ENCODE measurements around the gene GNAS-AS1.

GNAS-AS1 gene

GRCh38 chr20:58893355-58894120 lies 42.8 kb upstream of the GNAS-AS1 start:
- WGBS (ENCODE audit: extremely low coverage, insufficient coverage, insufficient read length): no CpG with 5 or more reads among the region's 5 CpGs
- Histone ChIP-seq H3K9ac (ENCODE audit: low read length) (no peak overlapping the region), H3K9me3 (ENCODE audit: insufficient read depth, low read depth, low read length) (no peaks in the 10 kb centered on the region), H3K4me2 (ENCODE audit: low read length) (peak overlapping the region; percentile 33), H3K4me3 (ENCODE audit: low read depth, low read length) (no peak overlapping the region), H2BK5ac (ENCODE audit: low read depth, low read length, poor library complexity) (no peak overlapping the region), H3K36me3 (ENCODE audit: control insufficient read depth in 1 of 2, insufficient read depth in 2 of 2, low read length in 2 of 2) (peaks cover 4 to 18% of the 10 kb centered on the region in 2 experiments), H3K79me2 (ENCODE audit: control insufficient read depth, insufficient read depth, low read length, poor library complexity) (peaks cover 29% of the 10 kb centered on the region), H2BK120ac (ENCODE audit: insufficient read depth, low read length, poor library complexity) (no peak overlapping the region), H3K79me1 (ENCODE audit: low read length) (peaks cover 25% of the 10 kb centered on the region), H4K12ac (ENCODE audit: low read depth, low read length) (no peak overlapping the region), H3K4me1 (ENCODE audit: control insufficient read depth in 1 of 2, insufficient read depth in 2 of 2, low read length in 2 of 2) (peaks cover 0 to 4% of the 10 kb centered on the region in 2 experiments), H4K8ac (ENCODE audit: low read depth, low read length) (no peak overlapping the region), H2BK12ac (ENCODE audit: low read length) (no peak overlapping the region), H3K23ac (ENCODE audit: low read length) (no peak overlapping the region), H3K4ac (ENCODE audit: low read depth, low read length) (peak overlapping the region; percentile 46), H3K14ac (ENCODE audit: low read length) (no peak overlapping the region), H2AFZ (ENCODE audit: insufficient read depth, low read length, poor library complexity) (no peak overlapping the region), H3K27ac (ENCODE audit: low read depth, low read length) (no peak overlapping the region), H3K27me3 (ENCODE audit: insufficient read depth, low read length) (no peaks in the 10 kb centered on the region), H2AK5ac (ENCODE audit: low read length) (no peak overlapping the region), H4K91ac (ENCODE audit: low read depth, low read length) (no peak overlapping the region), H3K18ac (ENCODE audit: low read length) (no peak overlapping the region)
- DNase-seq: peak; percentile 36 to 44

- Histone ChIP-seq H2AFZ (ENCODE audit: insufficient read depth, low read length, poor library complexity) (no peak overlapping the region), H3K14ac (ENCODE audit: low read length) (no peak overlapping the region), H2BK5ac (ENCODE audit: low read depth, low read length, poor library complexity) (no peak overlapping the region), H3K9ac (ENCODE audit: low read length) (no peak overlapping the region), H4K12ac (ENCODE audit: low read depth, low read length) (no peak overlapping the region), H3K4me3 (ENCODE audit: low read depth, low read length) (peak overlapping the region; percentile 94), H4K91ac (ENCODE audit: low read depth, low read length) (no peak overlapping the region), H3K4ac (ENCODE audit: low read depth, low read length) (peak overlapping the region; percentile 29), H3K79me2 (ENCODE audit: control insufficient read depth, insufficient read depth, low read length, poor library complexity) (peaks cover 30% of the 10 kb centered on the region), H3K4me2 (ENCODE audit: low read length) (peak overlapping the region; percentile 65), H4K8ac (ENCODE audit: low read depth, low read length) (no peak overlapping the region), H2BK120ac (ENCODE audit: insufficient read depth, low read length, poor library complexity) (no peak overlapping the region), H3K18ac (ENCODE audit: low read length) (no peak overlapping the region), H3K27ac (ENCODE audit: low read depth, low read length) (peak overlapping the region; percentile 100), H3K23ac (ENCODE audit: low read length) (no peak overlapping the region), H3K36me3 (ENCODE audit: control insufficient read depth in 1 of 2, insufficient read depth in 2 of 2, low read length in 2 of 2) (peaks cover 3 to 16% of the 10 kb centered on the region in 2 experiments), H3K79me1 (ENCODE audit: low read length) (peaks cover 27% of the 10 kb centered on the region), H2AK5ac (ENCODE audit: low read length) (no peak overlapping the region), H3K4me1 (ENCODE audit: control insufficient read depth in 1 of 2, insufficient read depth in 2 of 2, low read length in 2 of 2) (peaks cover 0 to 4% of the 10 kb centered on the region in 2 experiments), H3K27me3 (ENCODE audit: insufficient read depth, low read length) (no peaks in the 10 kb centered on the region), H2BK12ac (ENCODE audit: low read length) (no peak overlapping the region), H3K9me3 (ENCODE audit: insufficient read depth, low read depth, low read length) (no peaks in the 10 kb centered on the region)
- no CpG with 5 or more reads among the region's 1 CpG for WGBS (ENCODE audit: extremely low coverage, insufficient coverage, insufficient read length)
- DNase-seq: peak in 1 of 2 donors; percentile 43
Observed at GRCh38 chr20:58892932-58893224, 42.2 kb upstream of the GNAS-AS1 start.

GRCh38 chr20:58892141-58892931 lies 41.6 kb upstream of the GNAS-AS1 start:
- H3K4me1 ChIP-seq (ENCODE audit: control insufficient read depth in 1 of 2, insufficient read depth in 2 of 2, low read length in 2 of 2): peaks cover 3 to 4% of the 10 kb centered on the region in 2 experiments
- peak overlapping the region; percentile 91 for H3K14ac ChIP-seq (ENCODE audit: low read length)
- H2BK12ac ChIP-seq (ENCODE audit: low read length): peak overlapping the region; percentile 38
- peak overlapping the region; percentile 48 for H4K12ac ChIP-seq (ENCODE audit: low read depth, low read length)
- H2BK5ac ChIP-seq (ENCODE audit: low read depth, low read length, poor library complexity): peak overlapping the region; percentile 97
- peak overlapping the region; percentile 95 for H4K91ac ChIP-seq (ENCODE audit: low read depth, low read length)
- peak overlapping the region; percentile 74 for H2BK120ac ChIP-seq (ENCODE audit: insufficient read depth, low read length, poor library complexity)
- H3K9ac ChIP-seq (ENCODE audit: low read length): peak overlapping the region; percentile 96
- peak overlapping the region; percentile 83 for H4K8ac ChIP-seq (ENCODE audit: low read depth, low read length)
- H3K4me3 ChIP-seq (ENCODE audit: low read depth, low read length): peak overlapping the region; percentile 94
- H3K79me2 ChIP-seq (ENCODE audit: control insufficient read depth, insufficient read depth, low read length, poor library complexity): peaks cover 28% of the 10 kb centered on the region
- DNase-seq: peak; percentile 27 to 54
- no peak overlapping the region for H2AFZ ChIP-seq (ENCODE audit: insufficient read depth, low read length, poor library complexity)
- peaks cover 3 to 12% of the 10 kb centered on the region in 2 experiments for H3K36me3 ChIP-seq (ENCODE audit: control insufficient read depth in 1 of 2, insufficient read depth in 2 of 2, low read length in 2 of 2)
- H3K4ac ChIP-seq (ENCODE audit: low read depth, low read length): peak overlapping the region; percentile 99
- peak overlapping the region; percentile 95 for H3K18ac ChIP-seq (ENCODE audit: low read length)
- no peak overlapping the region for H3K23ac ChIP-seq (ENCODE audit: low read length)
- peak overlapping the region; percentile 65 for H3K4me2 ChIP-seq (ENCODE audit: low read length)
- peaks cover 27% of the 10 kb centered on the region for H3K79me1 ChIP-seq (ENCODE audit: low read length)
- no peaks in the 10 kb centered on the region for H3K9me3 ChIP-seq (ENCODE audit: insufficient read depth, low read depth, low read length)
- H2AK5ac ChIP-seq (ENCODE audit: low read length): peak overlapping the region; percentile 85
- no CpG with 5 or more reads among the region's 49 CpGs for WGBS (ENCODE audit: extremely low coverage, insufficient coverage, insufficient read length)
- peak overlapping the region; percentile 100 for H3K27ac ChIP-seq (ENCODE audit: low read depth, low read length)
- H3K27me3 ChIP-seq (ENCODE audit: insufficient read depth, low read length): no peaks in the 10 kb centered on the region

- H3K36me3 ChIP-seq (ENCODE audit: control insufficient read depth in 1 of 2, insufficient read depth in 2 of 2, low read length in 2 of 2): peaks cover 3 to 9% of the 10 kb centered on the region in 2 experiments
- peak overlapping the region; percentile 94 for H3K4me3 ChIP-seq (ENCODE audit: low read depth, low read length)
- peak overlapping the region; percentile 98 for H4K91ac ChIP-seq (ENCODE audit: low read depth, low read length)
- H4K12ac ChIP-seq (ENCODE audit: low read depth, low read length): peak overlapping the region; percentile 74
- peak overlapping the region; percentile 38 for H2BK12ac ChIP-seq (ENCODE audit: low read length)
- no CpG with 5 or more reads among the region's 55 CpGs for WGBS (ENCODE audit: extremely low coverage, insufficient coverage, insufficient read length)
- peak overlapping the region; percentile 99 for H3K14ac ChIP-seq (ENCODE audit: low read length)
- peaks cover 3 to 4% of the 10 kb centered on the region in 2 experiments for H3K4me1 ChIP-seq (ENCODE audit: control insufficient read depth in 1 of 2, insufficient read depth in 2 of 2, low read length in 2 of 2)
- no peaks in the 10 kb centered on the region for H3K27me3 ChIP-seq (ENCODE audit: insufficient read depth, low read length)
- no peak overlapping the region for H3K23ac ChIP-seq (ENCODE audit: low read length)
- H3K79me1 ChIP-seq (ENCODE audit: low read length): peaks cover 27% of the 10 kb centered on the region
- H3K27ac ChIP-seq (ENCODE audit: low read depth, low read length): peak overlapping the region; percentile 100
- H3K18ac ChIP-seq (ENCODE audit: low read length): peak overlapping the region; percentile 99
- H2AK5ac ChIP-seq (ENCODE audit: low read length): peak overlapping the region; percentile 94
- H3K4me2 ChIP-seq (ENCODE audit: low read length): peak overlapping the region; percentile 43
- peak overlapping the region; percentile 84 for H4K8ac ChIP-seq (ENCODE audit: low read depth, low read length)
- no peak overlapping the region for H2AFZ ChIP-seq (ENCODE audit: insufficient read depth, low read length, poor library complexity)
- H2BK120ac ChIP-seq (ENCODE audit: insufficient read depth, low read length, poor library complexity): peak overlapping the region; percentile 82
- peak in 1 of 2 donors; percentile 66 for DNase-seq
- H3K4ac ChIP-seq (ENCODE audit: low read depth, low read length): peak overlapping the region; percentile 99
- H3K9ac ChIP-seq (ENCODE audit: low read length): peak overlapping the region; percentile 96
- peak overlapping the region; percentile 98 for H2BK5ac ChIP-seq (ENCODE audit: low read depth, low read length, poor library complexity)
- H3K9me3 ChIP-seq (ENCODE audit: insufficient read depth, low read depth, low read length): no peaks in the 10 kb centered on the region
- H3K79me2 ChIP-seq (ENCODE audit: control insufficient read depth, insufficient read depth, low read length, poor library complexity): peaks cover 27% of the 10 kb centered on the region
Observed at GRCh38 chr20:58891718-58892140, 41.0 kb upstream of the GNAS-AS1 start.

Measured in trophoblast cell (in vitro differentiated cells and primary cell).